ENCODE measurements around the gene CRY2. TPM values are rescaled to one million over a fixed set of nuclear protein-coding genes. Genes with fewer than 3 reads are reported as not detected.

Gene CRY2
- total and polyA plus RNA-seq, 8 donors = 15.3 to 29.4 (median 20.7) TPM

DNA sequence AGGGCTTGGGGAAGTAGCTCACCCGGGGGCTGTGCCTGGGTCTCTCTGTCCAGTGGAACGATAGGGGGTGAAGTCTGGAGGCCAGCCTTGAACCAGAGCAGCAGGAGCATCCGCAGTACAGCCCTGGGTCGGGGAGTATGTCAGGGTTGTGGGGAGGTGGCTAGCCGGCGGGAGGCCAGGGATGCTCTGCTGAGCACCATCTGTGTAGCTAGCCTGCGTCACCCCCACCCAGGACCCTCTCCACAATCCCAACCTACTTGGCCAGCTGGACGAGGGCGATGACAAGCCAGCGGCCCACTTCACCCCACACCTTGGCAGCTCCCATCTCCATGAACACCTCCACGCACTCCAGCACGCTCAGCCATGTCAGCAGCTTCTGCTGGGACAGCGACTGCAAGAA, 68.2 kb downstream of the CRY2 start:
- Histone ChIP-seq H3K27me3 (no peaks in the 10 kb centered on the region), H3K27ac (no peak overlapping the region), H3K4me1 (peaks cover 7 to 10% (median 9%) of the 10 kb centered on the region in 3 donors), H3K4me3 (no peak overlapping the region), H3K9me3 (no peaks in the 10 kb centered on the region), H3K36me3 (peaks cover 2 to 32% (median 24%) of the 10 kb centered on the region in 3 donors)
- peak in 2 of 6 donors; percentile 29 to 68 for DNase-seq
- intact Hi-C loops (cut with DNase I) = loop anchor here in 1 of 3 donors (10.0 kb wide), 1 partner anchor 51 kb away; no protein-coding TSS in a partner anchor
- WGBS, 2 donors = 80 to 83% methylated on average over 13 of the region's 13 CpGs
- no peak for FAIRE-seq
- no peak for TF ChIP-seq CTCF (IDR thresholded peaks at IDR 0.05)
- no peak for ATAC-seq

GRCh38 chr11:45917286-45917622, 70.0 kb downstream of the CRY2 start:
- peaks cover 18 to 21% (median 19%) of the 10 kb centered on the region in 3 donors for H3K4me1 ChIP-seq
- peak in 3 of 6 donors; percentile 56 to 83 (median 69) for DNase-seq
- ATAC-seq = no peak
- H3K27ac ChIP-seq = peak overlapping the region; percentile 80 to 93 (median 88)
- intact Hi-C loops (cut with DNase I) = loop anchor here in 1 of 3 donors (10.0 kb wide), 1 partner anchor 52 kb away; no protein-coding TSS in a partner anchor
- peak overlapping the region; percentile 65 to 95 (median 92) for H3K4me3 ChIP-seq
- H3K27me3 ChIP-seq = no peaks in the 10 kb centered on the region
- 2 to 3% methylated on average over 15 to 16 of the region's 16 CpGs for WGBS, 2 donors
- no peak for FAIRE-seq
- TF ChIP-seq CTCF (IDR thresholded peaks at IDR 0.05) = no peak
- peaks cover 0 to 23% (median 18%) of the 10 kb centered on the region in 3 donors for H3K36me3 ChIP-seq
- H3K9me3 ChIP-seq = no peaks in the 10 kb centered on the region

- DNase-seq = peak; percentile 92 to 99 (median 98)
- Histone ChIP-seq H3K36me3 (peaks cover 0 to 19% (median 18%) of the 10 kb centered on the region in 3 donors), H3K4me1 (peaks cover 18 to 21% (median 19%) of the 10 kb centered on the region in 3 donors), H3K27ac (peak within 1 kb of the TSS; percentile 80 to 93 (median 88)), H3K4me3 (peak within 1 kb of the TSS; percentile 65 to 95 (median 92)), H3K27me3 (no peaks in the 10 kb centered on the region), H3K9me3 (no peaks in the 10 kb centered on the region)
- WGBS, 2 donors = 0 to 1% methylated on average over 40 to 45 of the region's 45 CpGs
- intact Hi-C loops (cut with DNase I) = loop anchor here in 1 of 3 donors (10.0 kb wide), 1 partner anchor 53 kb away; no protein-coding TSS in a partner anchor
- peak; percentile 9 for FAIRE-seq
- peak; percentile 72 to 90 (median 76) for ATAC-seq
- TF ChIP-seq CTCF (IDR thresholded peaks at IDR 0.05) = no peak
Observed at GRCh38 chr11:45917623-45918330, 70.5 kb downstream of the CRY2 start, which contains the start of gene PEX16. Gene PEX16 (minus strand): TSS chr11:45917877. CDS start chr11:45917811, 66 bp downstream.

DNA sequence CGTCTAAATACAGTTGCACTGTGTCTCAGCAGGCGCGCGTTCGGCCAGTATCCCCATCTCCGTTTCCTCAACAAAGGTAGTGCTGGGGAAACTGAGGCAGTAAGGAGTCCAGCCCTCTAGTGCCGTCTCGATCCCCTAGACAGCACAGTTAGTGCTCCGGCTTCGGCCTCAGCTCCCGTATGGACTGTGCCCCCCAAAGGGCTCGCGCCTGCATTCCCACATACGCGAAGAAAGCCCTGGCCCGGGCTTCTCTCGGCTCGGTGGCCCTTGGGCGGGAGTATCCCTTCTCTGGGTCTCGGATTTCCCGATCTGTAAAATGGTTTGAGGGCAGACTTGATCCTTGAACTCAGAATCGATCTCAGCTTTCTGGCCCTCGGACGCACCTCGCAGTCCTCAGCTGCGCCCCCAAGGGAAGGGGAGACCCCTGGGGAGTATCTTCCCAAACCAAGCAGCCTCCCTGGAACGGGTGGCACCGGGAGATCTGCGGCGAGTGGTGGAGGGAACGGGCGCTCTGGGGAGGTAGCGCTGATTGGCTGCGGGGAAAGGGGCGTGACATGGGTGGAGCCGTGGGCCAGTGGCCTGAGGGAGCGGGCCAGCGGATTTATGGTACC, 71.2 kb downstream of the CRY2 start:
- ATAC-seq (peak; percentile 55 to 79 (median 64)), FAIRE-seq (no peak), DNase-seq (peak; percentile 82 to 93 (median 86))
- H3K9me3 ChIP-seq = no peaks in the 10 kb centered on the region
- peak overlapping the region; percentile 65 to 95 (median 92) for H3K4me3 ChIP-seq
- H3K36me3 ChIP-seq = peaks cover 0 to 13% (median 13%) of the 10 kb centered on the region in 3 donors
- no peaks in the 10 kb centered on the region for H3K27me3 ChIP-seq
- peak overlapping the region; percentile 80 to 93 (median 88) for H3K27ac ChIP-seq
- WGBS, 2 donors = 0 to 1% methylated on average over 38 of the region's 38 CpGs
- H3K4me1 ChIP-seq = peaks cover 18 to 21% (median 19%) of the 10 kb centered on the region in 3 donors
- TF ChIP-seq CTCF (IDR thresholded peaks at IDR 0.05) = no peak
- intact Hi-C loops (cut with DNase I) = loop anchor here in 1 of 3 donors (10.0 kb wide), 1 partner anchor 54 kb away; no protein-coding TSS in a partner anchor

All from pancreas (tissue), 10 donors.